Kidney (tissue), 14 donors: ENCODE measurements around the gene AKAIN1. TPM values are rescaled to one million over a fixed set of nuclear protein-coding genes. Genes with fewer than 3 reads are reported as not detected.

Experiments used
- DNase-seq, 5 donors: peaks; one replicate each; pipeline ENCODE4 v3.0.0-alpha.2; 2013 to 2020
- FAIRE-seq: peaks from 2 replicates; lab custom pipeline; 2012; peaks lifted over from hg19 to GRCh38; lab: Jason Lieb, UNC
- H3K27ac ChIP-seq, 2 donors: one replicate each; pipeline ENCODE4 v1.7.0; 2013; ENCODE audit warnings: low read depth in 2 of 2, low read length in 2 of 2, inconsistent platforms in 1 of 2
- H3K27me3 ChIP-seq: one replicate; pipeline ENCODE4 v1.7.1; 2013; ENCODE audit warnings: low read length, inconsistent platforms; ENCODE audit not compliant: control insufficient read depth, insufficient read depth
- H3K36me3 ChIP-seq, 3 donors: one replicate each; pipeline versions ENCODE4 v1.7.0 to v1.7.1; 2013; ENCODE audit warnings: low read length in 3 of 3, control low read depth in 1 of 3, inconsistent platforms in 1 of 3; ENCODE audit not compliant: insufficient read depth in 3 of 3, control insufficient read depth in 2 of 3
- H3K4me1 ChIP-seq, 3 donors: one replicate each; pipeline versions ENCODE4 v1.7.0 to v1.7.1; 2013; ENCODE audit warnings: low read length in 3 of 3, inconsistent platforms in 1 of 3, low read depth in 1 of 3; ENCODE audit not compliant: control insufficient read depth in 2 of 3, insufficient read depth in 2 of 3
- H3K4me3 ChIP-seq, 3 donors: one replicate each; pipeline versions ENCODE4 v1.7.0 to v1.8.1; 2013; ENCODE audit warnings: low read length in 3 of 3, control low read depth in 1 of 3, inconsistent platforms in 1 of 3
- H3K9ac ChIP-seq, 3 donors: one replicate each; pipeline versions ENCODE4 v1.7.0 to v1.7.1; 2013; ENCODE audit warnings: low read length in 3 of 3, control low read depth in 1 of 3, inconsistent platforms in 1 of 3
- H3K9me3 ChIP-seq, 3 donors: one replicate each; pipeline versions ENCODE4 v1.7.0 to v1.7.1; 2013; ENCODE audit warnings: low read length in 3 of 3, control low read depth in 1 of 3, inconsistent platforms in 1 of 3; ENCODE audit not compliant: control insufficient read depth in 2 of 3, insufficient read depth in 1 of 3
- intact Hi-C: fragments of 100-400 bp; cut with DNase I; formaldehyde crosslinking; loops from one replicate; pipeline ENCODE4 v1.11.1; 2022
- polyA plus RNA-seq: library from polyadenylated mRNA; stranded (reverse); fragments of 350-450 nt; fragmentation: Illumina TruSeq; extraction: RNeasy Lipid Tissue Mini Kit (QIAGEN cat#74804); gene quantifications from one replicate; pipeline ENCODE4 v1.2.3, GENCODE V29; 2014; ENCODE audit warnings: low read depth, low replicate concordance; ENCODE audit not compliant: insufficient read depth
- total RNA-seq: library from RNA; stranded (reverse); fragmentation: NEBNext Ultra II Directional; extraction: Animal tissue kit (Norgen Biotek cat#: 25700); gene quantifications from one replicate; pipeline ENCODE4 v1.2.1, GENCODE V29; 2021
- TF ChIP-seq, protein P1 (sequence below): IDR thresholded peaks from 3 replicates; pipeline ENCODE4 v1.5.1; 2012; ENCODE audit warnings: mild to moderate bottlenecking, moderate library complexity, borderline replicate concordance; ENCODE audit not compliant: insufficient read depth; ENCODE audit errors: extremely low read depth
- donor health status: control.
- donor health status: control.
- donor health status: control.
- donor health status: control.
- donor health status: control.
- donor health status: DM: yes; HTN: yes; CAD: no.
- donor health status: Normal renal cell carcinoma (clear cell type).

AKAIN1 gene
- total and polyA plus RNA-seq, 2 donors from 2014 or later, result not detected

DNA sequence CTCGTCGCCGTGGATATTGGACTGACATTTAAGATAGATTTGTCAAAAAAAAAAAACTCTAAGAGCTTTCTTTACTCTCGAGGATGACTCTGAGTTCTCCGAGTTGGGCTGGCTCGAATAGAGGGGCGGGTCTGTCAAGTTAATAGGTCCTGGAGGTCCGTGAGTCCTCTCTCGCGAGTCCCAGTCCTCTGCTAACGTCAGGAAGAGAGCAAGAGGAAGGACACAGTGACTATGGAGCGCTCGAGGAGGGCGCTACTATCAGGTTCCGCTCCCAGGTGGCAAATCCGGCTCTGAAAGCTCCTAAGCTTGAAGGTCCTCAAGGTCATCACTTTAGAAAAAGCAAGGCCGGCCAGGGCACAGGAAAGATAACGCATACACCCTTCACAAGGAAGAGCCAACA lies 404 bp upstream of the AKAIN1 start:
- intact Hi-C loops, result no loop called here
- no peaks in the 10 kb centered on the region for H3K9me3 ChIP-seq
- H3K27ac ChIP-seq, result no peak overlapping the region
- no peak overlapping the region for H3K4me3 ChIP-seq
- no peak overlapping the region for H3K9ac ChIP-seq
- no peak for FAIRE-seq
- peaks cover 14% of the 10 kb centered on the region for H3K27me3 ChIP-seq
- H3K4me1 ChIP-seq, result no peaks in the 10 kb centered on the region
- TF ChIP-seq, protein P1, sequence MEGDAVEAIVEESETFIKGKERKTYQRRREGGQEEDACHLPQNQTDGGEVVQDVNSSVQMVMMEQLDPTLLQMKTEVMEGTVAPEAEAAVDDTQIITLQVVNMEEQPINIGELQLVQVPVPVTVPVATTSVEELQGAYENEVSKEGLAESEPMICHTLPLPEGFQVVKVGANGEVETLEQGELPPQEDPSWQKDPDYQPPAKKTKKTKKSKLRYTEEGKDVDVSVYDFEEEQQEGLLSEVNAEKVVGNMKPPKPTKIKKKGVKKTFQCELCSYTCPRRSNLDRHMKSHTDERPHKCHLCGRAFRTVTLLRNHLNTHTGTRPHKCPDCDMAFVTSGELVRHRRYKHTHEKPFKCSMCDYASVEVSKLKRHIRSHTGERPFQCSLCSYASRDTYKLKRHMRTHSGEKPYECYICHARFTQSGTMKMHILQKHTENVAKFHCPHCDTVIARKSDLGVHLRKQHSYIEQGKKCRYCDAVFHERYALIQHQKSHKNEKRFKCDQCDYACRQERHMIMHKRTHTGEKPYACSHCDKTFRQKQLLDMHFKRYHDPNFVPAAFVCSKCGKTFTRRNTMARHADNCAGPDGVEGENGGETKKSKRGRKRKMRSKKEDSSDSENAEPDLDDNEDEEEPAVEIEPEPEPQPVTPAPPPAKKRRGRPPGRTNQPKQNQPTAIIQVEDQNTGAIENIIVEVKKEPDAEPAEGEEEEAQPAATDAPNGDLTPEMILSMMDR, result no peak
- peak in 1 of 5 donors; percentile 29 for DNase-seq
- H3K36me3 ChIP-seq, result no peaks in the 10 kb centered on the region

DNA sequence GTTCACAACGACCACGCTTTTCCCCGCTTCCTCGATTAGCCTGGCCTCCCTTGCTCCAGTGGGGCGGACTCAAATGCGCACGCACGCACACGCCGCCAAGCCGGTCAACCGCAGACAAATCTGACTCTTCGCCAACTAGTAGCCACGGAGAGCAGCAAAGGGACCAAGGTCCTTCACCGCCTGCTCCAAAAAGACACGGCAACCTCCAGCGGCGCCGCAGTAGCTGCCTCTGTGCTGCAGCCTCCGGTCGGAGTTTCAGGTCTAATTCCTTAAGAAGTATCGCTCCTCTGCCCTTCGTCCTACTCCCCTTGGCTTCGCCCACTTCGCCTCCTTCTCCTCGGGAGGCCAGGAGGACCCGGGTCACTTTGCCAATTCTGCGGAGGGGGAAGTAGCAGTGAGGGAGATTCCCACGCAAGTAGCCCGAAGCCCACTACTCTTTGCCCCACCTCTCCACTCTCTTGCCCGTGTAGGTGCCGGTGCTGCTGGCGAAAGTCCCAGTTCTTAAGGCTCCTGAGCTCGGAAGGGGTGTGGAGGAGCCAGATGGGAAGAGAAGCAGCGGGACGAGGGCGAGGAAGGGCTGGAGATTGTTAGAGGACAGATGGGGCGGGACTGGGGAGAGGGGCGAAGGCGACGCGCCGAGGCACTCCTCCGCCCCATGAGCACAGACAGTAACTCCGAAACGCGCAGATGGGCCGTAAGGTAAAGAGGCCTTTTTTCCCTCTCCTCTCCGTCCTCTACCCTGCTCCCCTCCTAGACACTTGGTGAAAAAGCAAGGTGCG lies 615 bp downstream of the AKAIN1 start:
- Histone ChIP-seq H3K27me3 (peaks cover 14% of the 10 kb centered on the region), H3K9me3 (no peaks in the 10 kb centered on the region), H3K4me1 (no peaks in the 10 kb centered on the region), H3K27ac (no peak overlapping the region), H3K4me3 (no peak overlapping the region), H3K9ac (no peak overlapping the region), H3K36me3 (no peaks in the 10 kb centered on the region)
- DNase-seq, result peak in 2 of 5 donors; percentile 2 to 31
- intact Hi-C loops, result no loop called here
- TF ChIP-seq, protein P1, result no peak
- no peak for FAIRE-seq

DNA sequence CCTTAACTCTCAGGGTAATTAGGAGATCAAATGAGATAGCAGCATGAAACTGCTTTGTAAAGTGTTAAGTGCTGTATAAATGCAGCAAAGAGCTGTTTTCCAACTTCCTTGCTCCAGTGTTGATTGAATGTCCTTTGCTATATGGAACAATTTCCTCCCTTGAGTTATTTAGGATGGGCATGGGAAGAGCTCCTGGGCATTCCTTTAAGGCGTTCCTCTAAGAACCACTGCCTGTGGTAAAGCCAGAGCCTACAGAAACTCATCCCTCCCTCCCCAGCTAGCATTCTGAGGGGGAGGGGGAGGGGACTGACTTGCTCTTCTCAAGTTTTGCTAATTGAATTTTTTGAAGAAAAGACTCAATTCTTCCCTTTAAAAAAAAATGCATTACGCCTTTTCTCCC lies 1.4 kb downstream of the AKAIN1 start:
- Histone ChIP-seq H3K9me3 (no peaks in the 10 kb centered on the region), H3K4me3 (no peak overlapping the region), H3K4me1 (no peaks in the 10 kb centered on the region), H3K27ac (no peak overlapping the region), H3K9ac (no peak overlapping the region), H3K36me3 (no peaks in the 10 kb centered on the region), H3K27me3 (peaks cover 14% of the 10 kb centered on the region)
- DNase-seq (no peak), FAIRE-seq (no peak)
- TF ChIP-seq, protein P1, result no peak
- intact Hi-C loops, result no loop called here
